MM.1S (cell line): ENCODE data around the gene CCSER1.

Experiments
- DNase-seq: peaks from one replicate; pipeline ENCODE4 v3.0.0-alpha.2; 2015
- H2AFZ ChIP-seq: fragments of 300-600 bp; sonication (generic); 2 replicates; pipeline ENCODE4 v1.6.0; 2016; ENCODE audit warnings: antibody characterized with exemption, low read length
- H3F3A ChIP-seq: fragments of 300-600 bp; sonication (generic); 2 replicates; pipeline ENCODE4 v1.6.1; 2016; ENCODE audit warnings: mild to moderate bottlenecking, antibody characterized with exemption, low read length, moderate library complexity, mixed read lengths; ENCODE audit not compliant: insufficient read depth
- H3K27ac ChIP-seq: fragments of 300-600 bp; sonication (generic); 2 replicates; pipeline ENCODE4 v1.5.1; 2016; ENCODE audit warnings: mild to moderate bottlenecking, low read length
- H3K27me3 ChIP-seq: fragments of 300-600 bp; sonication (generic); replicated peaks from 2 replicates; pipeline ENCODE4 v1.6.0; 2016; ENCODE audit warnings: low read length; ENCODE audit not compliant: insufficient read depth
- H3K36me3 ChIP-seq: fragments of 300-600 bp; sonication (generic); replicated peaks from 2 replicates; pipeline ENCODE4 v1.6.1; 2016; ENCODE audit warnings: mild to moderate bottlenecking, low read length, mixed read lengths; ENCODE audit not compliant: insufficient read depth
- H3K4me1 ChIP-seq: fragments of 300-600 bp; sonication (generic); 2 replicates; pipeline ENCODE4 v1.6.1; 2016; ENCODE audit warnings: low read length, mixed read lengths
- H3K4me2 ChIP-seq: fragments of 300-600 bp; sonication (generic); 2 replicates; pipeline ENCODE4 v1.6.0; 2016; ENCODE audit warnings: low read depth, low read length
- H3K4me3 ChIP-seq: fragments of 300-600 bp; sonication (generic); 2 replicates; pipeline ENCODE4 v1.5.1; 2016; ENCODE audit warnings: low read length, mixed read lengths
- H3K79me2 ChIP-seq: fragments of 300-600 bp; sonication (generic); 2 replicates; pipeline ENCODE4 v1.6.1; 2016; ENCODE audit warnings: mixed run types, low read length, mixed read lengths
- H3K9ac ChIP-seq: fragments of 300-600 bp; sonication (generic); 2 replicates; pipeline ENCODE4 v1.6.1; 2016; ENCODE audit warnings: low read length, mixed read lengths
- H3K9me2 ChIP-seq: fragments of 300-600 bp; sonication (generic); replicated peaks from 2 replicates; pipeline ENCODE4 v1.6.1; 2016; ENCODE audit warnings: mild to moderate bottlenecking, low read length, mixed read lengths; ENCODE audit not compliant: insufficient read depth
- H3K9me3 ChIP-seq: fragments of 300-600 bp; sonication (generic); replicated peaks from 2 replicates; pipeline ENCODE4 v1.6.1; 2016; ENCODE audit warnings: mild to moderate bottlenecking, low read length, mixed read lengths; ENCODE audit not compliant: insufficient read depth
- H4K20me1 ChIP-seq: fragments of 300-600 bp; sonication (generic); 2 replicates; pipeline ENCODE4 v1.6.1; 2016; ENCODE audit warnings: mild to moderate bottlenecking, low read length, moderate library complexity, mixed read lengths; ENCODE audit not compliant: insufficient read depth
- CTCF ChIP-seq: fragments of 300-600 bp; sonication (generic); IDR thresholded peaks from 2 replicates; pipeline ENCODE4 v1.5.1; 2016; ENCODE audit warnings: antibody characterized with exemption, low read length, mixed read lengths
- EZH2 ChIP-seq: fragments of 300-600 bp; sonication (generic); optimal IDR thresholded peaks from 2 replicates; pipeline ENCODE3; 2017; ENCODE audit warnings: low read depth, mild to moderate bottlenecking, antibody characterized with exemption, low read length, mixed read lengths
- EZH2phosphoT487 ChIP-seq: fragments of 300-600 bp; sonication (generic); IDR thresholded peaks from 2 replicates; pipeline ENCODE4 v1.6.1; 2018; ENCODE audit warnings: antibody characterized with exemption, low read length

CCSER1 gene

GRCh38 chr4:91304292-91304691 is 1177.1 kb downstream of the CCSER1 start:
- Histone ChIP-seq H3F3A (no peaks in the 10 kb centered on the region), H3K27ac (no peak overlapping the region), H3K4me2 (no peak overlapping the region), H4K20me1 (no peaks in the 10 kb centered on the region), H3K4me3 (no peak overlapping the region), H3K9me3 (no peaks in the 10 kb centered on the region), H3K9me2 (no peaks in the 10 kb centered on the region), H3K36me3 (no peaks in the 10 kb centered on the region), H3K4me1 (no peaks in the 10 kb centered on the region), H3K27me3 (no peaks in the 10 kb centered on the region), H3K79me2 (no peaks in the 10 kb centered on the region), H3K9ac (no peak overlapping the region), H2AFZ (no peak overlapping the region)
- TF ChIP-seq EZH2phosphoT487, result no peak
- no peak for TF ChIP-seq EZH2
- no peak for TF ChIP-seq CTCF
- DNase-seq, result no peak

- no peaks in the 10 kb centered on the region; the same call in 1 of the 2 replicates for H3K9me2 ChIP-seq
- H3F3A ChIP-seq, result no peaks in the 10 kb centered on the region
- H4K20me1 ChIP-seq, result no peaks in the 10 kb centered on the region
- H3K27me3 ChIP-seq, result no peaks in the 10 kb centered on the region
- H3K27ac ChIP-seq, result no peak overlapping the region
- H2AFZ ChIP-seq, result no peak overlapping the region
- H3K36me3 ChIP-seq, result no peaks in the 10 kb centered on the region
- DNase-seq, result no peak
- H3K9ac ChIP-seq, result no peak overlapping the region
- no peak overlapping the region for H3K4me2 ChIP-seq
- TF ChIP-seq CTCF, result no peak
- no peak for TF ChIP-seq EZH2
- no peak for TF ChIP-seq EZH2phosphoT487
- H3K79me2 ChIP-seq, result no peaks in the 10 kb centered on the region
- no peaks in the 10 kb centered on the region for H3K4me1 ChIP-seq
- no peaks in the 10 kb centered on the region for H3K9me3 ChIP-seq
- H3K4me3 ChIP-seq, result no peak overlapping the region
Measured at GRCh38 chr4:91317434-91317833, 1190.2 kb downstream of the CCSER1 start.

GRCh38 chr4:91319556-91320268 is 1192.5 kb downstream of the CCSER1 start:
- no peak overlapping the region for H2AFZ ChIP-seq
- no peaks in the 10 kb centered on the region for H3F3A ChIP-seq
- no peak overlapping the region for H3K27ac ChIP-seq
- no peak for DNase-seq
- no peak overlapping the region for H3K4me3 ChIP-seq
- H3K27me3 ChIP-seq, result no peaks in the 10 kb centered on the region
- H3K9me2 ChIP-seq, result no peaks in the 10 kb centered on the region; the same call in 1 of the 2 replicates
- H3K36me3 ChIP-seq, result no peaks in the 10 kb centered on the region
- no peak overlapping the region for H3K9ac ChIP-seq
- no peak for TF ChIP-seq EZH2
- no peak for TF ChIP-seq CTCF
- TF ChIP-seq EZH2phosphoT487, result no peak
- H3K4me2 ChIP-seq, result no peak overlapping the region
- H4K20me1 ChIP-seq, result no peaks in the 10 kb centered on the region
- no peaks in the 10 kb centered on the region for H3K9me3 ChIP-seq
- H3K4me1 ChIP-seq, result no peaks in the 10 kb centered on the region
- H3K79me2 ChIP-seq, result no peaks in the 10 kb centered on the region
